ENCODE data around the gene IRF4.

Gene IRF4

DNA sequence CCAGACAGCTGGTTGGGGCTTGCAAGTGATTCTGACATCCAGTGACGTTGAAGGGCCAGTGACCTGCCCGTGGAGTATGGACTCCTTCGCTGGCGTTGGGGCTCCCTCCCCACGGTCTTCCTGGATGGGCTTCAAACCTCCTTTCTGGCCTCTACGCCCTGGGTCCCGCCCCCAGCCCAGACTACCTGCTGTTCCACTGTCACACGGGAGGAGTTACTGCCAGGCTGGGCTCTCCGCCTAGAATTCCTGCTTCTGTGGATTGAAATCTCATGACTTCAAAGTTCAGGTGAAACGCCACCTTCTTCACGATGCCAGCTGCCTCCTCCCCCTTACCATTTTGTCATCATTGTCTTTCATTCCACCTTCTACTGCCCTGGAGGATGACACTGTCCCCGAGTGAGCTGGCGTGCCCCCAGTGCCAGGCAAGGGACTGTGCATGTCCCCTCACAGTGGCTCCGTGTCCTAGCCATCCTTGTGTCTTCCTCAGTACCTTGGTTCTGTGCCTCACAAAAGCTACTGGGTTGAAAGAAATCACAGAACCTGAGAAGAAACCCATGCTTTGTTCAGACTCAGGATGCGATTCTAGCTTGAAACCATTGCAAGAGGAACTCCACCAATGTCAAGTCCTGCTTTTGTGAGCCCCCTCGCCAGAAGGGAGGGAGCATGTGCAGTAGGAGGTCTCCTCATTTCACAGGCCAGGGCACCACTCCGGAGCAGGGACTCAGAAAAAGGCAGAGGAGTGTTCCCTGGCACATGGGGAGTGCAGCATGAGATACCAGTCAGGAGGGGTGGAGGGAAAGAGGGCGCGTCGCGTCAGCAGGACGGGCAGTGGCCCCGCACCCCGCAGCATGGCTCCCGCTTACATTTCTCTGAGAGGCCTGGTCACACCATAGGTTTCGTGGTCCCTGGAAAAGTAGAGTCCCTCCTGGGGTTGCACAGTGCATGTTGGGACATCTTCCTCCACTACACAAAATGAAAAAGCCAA is 11.0 kb upstream of the IRF4 start:
- intact Hi-C loops (cut with DNase I; ENCODE audit: low total_unique reads), result no loop called here
- H3K4me1 ChIP-seq, result no peaks in the 10 kb centered on the region
- DNase-seq, result no peak
- H3K9me3 ChIP-seq, result no peaks in the 10 kb centered on the region
- TF ChIP-seq, protein P1, sequence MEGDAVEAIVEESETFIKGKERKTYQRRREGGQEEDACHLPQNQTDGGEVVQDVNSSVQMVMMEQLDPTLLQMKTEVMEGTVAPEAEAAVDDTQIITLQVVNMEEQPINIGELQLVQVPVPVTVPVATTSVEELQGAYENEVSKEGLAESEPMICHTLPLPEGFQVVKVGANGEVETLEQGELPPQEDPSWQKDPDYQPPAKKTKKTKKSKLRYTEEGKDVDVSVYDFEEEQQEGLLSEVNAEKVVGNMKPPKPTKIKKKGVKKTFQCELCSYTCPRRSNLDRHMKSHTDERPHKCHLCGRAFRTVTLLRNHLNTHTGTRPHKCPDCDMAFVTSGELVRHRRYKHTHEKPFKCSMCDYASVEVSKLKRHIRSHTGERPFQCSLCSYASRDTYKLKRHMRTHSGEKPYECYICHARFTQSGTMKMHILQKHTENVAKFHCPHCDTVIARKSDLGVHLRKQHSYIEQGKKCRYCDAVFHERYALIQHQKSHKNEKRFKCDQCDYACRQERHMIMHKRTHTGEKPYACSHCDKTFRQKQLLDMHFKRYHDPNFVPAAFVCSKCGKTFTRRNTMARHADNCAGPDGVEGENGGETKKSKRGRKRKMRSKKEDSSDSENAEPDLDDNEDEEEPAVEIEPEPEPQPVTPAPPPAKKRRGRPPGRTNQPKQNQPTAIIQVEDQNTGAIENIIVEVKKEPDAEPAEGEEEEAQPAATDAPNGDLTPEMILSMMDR (IDR thresholded peaks at IDR 0.05), result no peak
- no peak overlapping the region for H3K27ac ChIP-seq
- H3K36me3 ChIP-seq, result no peaks in the 10 kb centered on the region
- H3K4me3 ChIP-seq, result no peak overlapping the region
- H3K27me3 ChIP-seq, result peaks cover 0 to 53% of the 10 kb centered on the region in 2 donors

DNA sequence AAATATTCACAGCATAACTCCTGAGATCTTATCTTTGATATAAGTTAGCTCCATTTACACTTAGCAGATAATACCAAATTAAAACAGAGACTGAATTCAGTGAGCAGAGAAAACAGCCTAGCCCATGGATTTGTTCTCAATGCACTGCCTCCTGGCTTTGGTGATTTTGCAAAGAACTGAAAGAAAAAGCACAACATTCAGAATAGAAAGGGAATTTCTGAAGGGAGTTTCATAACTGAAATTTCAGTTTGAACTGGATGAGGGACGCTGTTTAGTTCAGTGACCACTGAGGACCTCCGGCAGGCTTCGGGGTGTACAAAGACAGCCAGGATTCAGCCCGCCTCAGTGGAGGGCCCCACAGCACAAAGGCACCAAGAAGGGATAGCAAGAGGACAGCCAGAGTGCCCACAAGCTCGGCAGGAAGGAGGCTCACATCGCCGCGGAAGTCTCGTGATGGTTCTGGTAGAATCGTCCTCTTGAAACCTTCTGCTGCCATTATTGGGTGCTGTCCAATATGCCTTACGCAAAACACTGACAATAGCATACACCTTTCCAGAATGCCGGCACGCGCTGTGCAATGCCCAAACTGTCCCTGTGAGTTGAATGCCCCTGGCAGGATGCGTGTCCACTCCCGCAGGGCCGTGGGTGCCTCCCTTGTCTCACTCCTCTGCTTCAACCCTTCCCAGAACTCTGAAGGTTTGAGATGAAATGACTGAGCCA is 9.7 kb upstream of the IRF4 start:
- no peak for DNase-seq
- no peaks in the 10 kb centered on the region for H3K4me1 ChIP-seq
- intact Hi-C loops (cut with DNase I; ENCODE audit: low total_unique reads), result no loop called here
- TF ChIP-seq, protein P1 (IDR thresholded peaks at IDR 0.05), result no peak
- no peaks in the 10 kb centered on the region for H3K9me3 ChIP-seq
- H3K27me3 ChIP-seq, result peaks cover 0 to 58% of the 10 kb centered on the region in 2 donors
- no peak overlapping the region for H3K27ac ChIP-seq
- H3K4me3 ChIP-seq, result no peak overlapping the region
- H3K36me3 ChIP-seq, result no peaks in the 10 kb centered on the region

DNA sequence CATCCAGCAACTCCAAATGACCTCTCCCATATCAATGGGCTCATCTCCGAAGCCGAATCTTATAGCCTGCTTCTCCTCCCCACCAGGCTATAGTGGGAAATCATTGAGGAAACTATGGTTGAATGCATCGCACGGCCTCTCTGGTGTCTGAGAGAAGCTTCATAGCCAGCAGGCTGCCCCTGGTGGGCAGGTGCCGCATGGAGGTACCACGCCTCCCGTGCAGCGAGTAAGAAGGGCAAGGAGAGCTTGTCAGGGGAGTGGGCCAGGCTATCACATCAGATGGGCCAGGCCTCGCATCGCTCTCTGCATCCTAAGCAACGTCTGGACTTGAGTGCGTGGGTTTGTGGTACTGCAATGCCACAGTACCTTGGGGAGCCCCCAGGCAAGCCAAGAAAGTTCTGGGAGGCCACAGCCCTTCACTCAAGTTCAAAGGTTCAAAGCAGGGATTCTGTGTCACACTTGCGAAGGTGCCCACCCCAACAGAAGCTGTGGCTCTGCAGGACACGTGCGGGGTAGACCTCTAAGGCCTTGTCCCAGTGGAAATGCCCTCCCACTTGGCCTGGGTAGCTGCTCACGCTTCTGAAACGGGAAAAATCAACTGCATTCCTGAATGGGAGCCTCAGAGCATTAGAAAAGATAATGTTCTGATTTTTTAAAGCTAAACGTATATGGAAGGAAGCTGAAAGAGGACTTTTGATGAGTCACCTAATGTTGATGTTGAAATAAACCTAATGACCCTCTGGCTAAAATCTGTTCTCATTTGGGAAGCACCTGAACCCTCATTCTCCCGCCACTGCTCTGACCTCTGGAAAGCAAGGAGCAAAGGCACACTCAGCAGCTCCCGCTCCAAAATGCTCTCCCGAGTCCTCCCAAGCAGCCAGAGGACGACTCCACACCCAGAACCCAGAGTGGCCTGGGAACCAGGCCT is 8.4 kb upstream of the IRF4 start:
- intact Hi-C loops (cut with DNase I; ENCODE audit: low total_unique reads), result no loop called here
- no peaks in the 10 kb centered on the region for H3K4me1 ChIP-seq
- H3K27ac ChIP-seq, result no peak overlapping the region
- no peak overlapping the region for H3K4me3 ChIP-seq
- TF ChIP-seq, protein P1 (IDR thresholded peaks at IDR 0.05), result no peak
- peaks cover 0 to 60% of the 10 kb centered on the region in 2 donors for H3K27me3 ChIP-seq
- no peaks in the 10 kb centered on the region for H3K36me3 ChIP-seq
- DNase-seq, result no peak
- H3K9me3 ChIP-seq, result no peaks in the 10 kb centered on the region

DNA sequence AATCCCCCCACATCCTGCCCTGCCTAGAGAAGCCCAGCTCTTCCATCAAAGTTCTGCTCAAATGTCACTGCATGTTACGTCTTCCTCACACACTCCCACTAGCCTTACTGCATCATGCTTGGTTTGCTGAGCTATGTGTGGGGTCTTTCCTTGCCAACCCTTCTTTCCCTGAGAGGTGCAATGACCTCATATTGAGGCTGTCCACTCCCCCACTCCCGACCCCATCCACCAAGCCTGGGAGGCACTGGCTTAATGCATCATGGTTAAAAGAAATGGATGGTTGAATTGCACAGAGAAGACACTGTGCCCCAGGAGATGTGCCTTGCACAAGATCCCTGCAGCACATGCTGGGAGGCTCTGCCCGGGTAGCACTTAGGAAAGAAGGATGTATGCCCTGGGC is 7.7 kb upstream of the IRF4 start:
- Histone ChIP-seq H3K9me3 (no peaks in the 10 kb centered on the region), H3K4me1 (no peaks in the 10 kb centered on the region), H3K4me3 (no peak overlapping the region), H3K27ac (no peak overlapping the region), H3K36me3 (no peaks in the 10 kb centered on the region), H3K27me3 (peaks cover 0 to 62% of the 10 kb centered on the region in 2 donors)
- DNase-seq, result no peak
- intact Hi-C loops (cut with DNase I; ENCODE audit: low total_unique reads), result no loop called here
- TF ChIP-seq, protein P1 (IDR thresholded peaks at IDR 0.05), result no peak

DNA sequence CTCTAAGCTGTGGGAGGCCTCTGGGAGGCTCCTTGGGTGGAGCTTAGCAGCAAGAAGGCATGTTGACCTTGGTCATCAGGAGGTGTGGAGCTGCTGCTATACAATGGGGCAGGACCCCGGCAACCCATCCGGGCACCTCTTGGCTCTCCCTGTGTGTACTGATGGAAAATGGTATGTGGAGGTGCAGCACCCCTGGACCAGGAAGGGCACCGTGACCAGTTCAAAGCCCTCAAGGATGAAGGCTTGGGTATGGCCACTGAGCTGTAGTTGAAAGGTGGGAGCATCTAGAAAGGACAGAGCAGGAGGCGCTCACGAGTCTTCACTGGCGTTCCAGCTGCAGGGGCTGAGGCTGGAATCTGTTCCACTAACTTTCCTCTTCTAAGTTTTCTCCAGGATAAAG is 6.7 kb upstream of the IRF4 start:
- Histone ChIP-seq H3K27ac (no peak overlapping the region), H3K4me1 (no peaks in the 10 kb centered on the region), H3K27me3 (peaks cover 0 to 60% of the 10 kb centered on the region in 2 donors), H3K4me3 (no peak overlapping the region), H3K36me3 (no peaks in the 10 kb centered on the region), H3K9me3 (no peaks in the 10 kb centered on the region)
- TF ChIP-seq, protein P1 (IDR thresholded peaks at IDR 0.05), result no peak
- DNase-seq, result no peak
- intact Hi-C loops (cut with DNase I; ENCODE audit: low total_unique reads), result no loop called here
